ENCODE results near the gene PDK4. TPM values are rescaled to one million over a fixed set of nuclear protein-coding genes. Genes with fewer than 3 reads are reported as not detected.

PDK4 gene
- total and polyA plus RNA-seq, 2 of the 13 experiments (the other 11 are each of a cell fraction or from before 2014, with no cell fraction given), result 0.04 TPM; not detected in 1

- TF ChIP-seq, protein P1, sequence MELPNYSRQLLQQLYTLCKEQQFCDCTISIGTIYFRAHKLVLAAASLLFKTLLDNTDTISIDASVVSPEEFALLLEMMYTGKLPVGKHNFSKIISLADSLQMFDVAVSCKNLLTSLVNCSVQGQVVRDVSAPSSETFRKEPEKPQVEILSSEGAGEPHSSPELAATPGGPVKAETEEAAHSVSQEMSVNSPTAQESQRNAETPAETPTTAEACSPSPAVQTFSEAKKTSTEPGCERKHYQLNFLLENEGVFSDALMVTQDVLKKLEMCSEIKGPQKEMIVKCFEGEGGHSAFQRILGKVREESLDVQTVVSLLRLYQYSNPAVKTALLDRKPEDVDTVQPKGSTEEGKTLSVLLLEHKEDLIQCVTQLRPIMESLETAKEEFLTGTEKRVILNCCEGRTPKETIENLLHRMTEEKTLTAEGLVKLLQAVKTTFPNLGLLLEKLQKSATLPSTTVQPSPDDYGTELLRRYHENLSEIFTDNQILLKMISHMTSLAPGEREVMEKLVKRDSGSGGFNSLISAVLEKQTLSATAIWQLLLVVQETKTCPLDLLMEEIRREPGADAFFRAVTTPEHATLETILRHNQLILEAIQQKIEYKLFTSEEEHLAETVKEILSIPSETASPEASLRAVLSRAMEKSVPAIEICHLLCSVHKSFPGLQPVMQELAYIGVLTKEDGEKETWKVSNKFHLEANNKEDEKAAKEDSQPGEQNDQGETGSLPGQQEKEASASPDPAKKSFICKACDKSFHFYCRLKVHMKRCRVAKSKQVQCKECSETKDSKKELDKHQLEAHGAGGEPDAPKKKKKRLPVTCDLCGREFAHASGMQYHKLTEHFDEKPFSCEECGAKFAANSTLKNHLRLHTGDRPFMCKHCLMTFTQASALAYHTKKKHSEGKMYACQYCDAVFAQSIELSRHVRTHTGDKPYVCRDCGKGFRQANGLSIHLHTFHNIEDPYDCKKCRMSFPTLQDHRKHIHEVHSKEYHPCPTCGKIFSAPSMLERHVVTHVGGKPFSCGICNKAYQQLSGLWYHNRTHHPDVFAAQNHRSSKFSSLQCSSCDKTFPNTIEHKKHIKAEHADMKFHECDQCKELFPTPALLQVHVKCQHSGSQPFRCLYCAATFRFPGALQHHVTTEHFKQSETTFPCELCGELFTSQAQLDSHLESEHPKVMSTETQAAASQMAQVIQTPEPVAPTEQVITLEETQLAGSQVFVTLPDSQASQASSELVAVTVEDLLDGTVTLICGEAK (IDR thresholded peaks at IDR 0.05), result no peak
- TF ChIP-seq, protein P1 (CRISPR knock-in tag; IDR thresholded peaks at IDR 0.05), result no peak
- TF ChIP-seq SNAI1 (CRISPR knock-in tag; IDR thresholded peaks at IDR 0.05; ENCODE audit: borderline replicate concordance) (no peak), HNF1A (IDR thresholded peaks at IDR 0.05; ENCODE audit: low read depth) (peak; percentile 54; the same call in 1 of the 2 replicates), HNF1A (CRISPR knock-in tag; IDR thresholded peaks at IDR 0.05; ENCODE audit: borderline replicate concordance) (peak; percentile 61; the same call in 1 of the 2 replicates), ZNF589 (CRISPR knock-in tag; conservative IDR thresholded peaks at IDR 0.05) (no peak), ZSCAN5A (CRISPR knock-in tag; IDR thresholded peaks at IDR 0.05; ENCODE audit: borderline replicate concordance) (no peak), ZNF280D (CRISPR knock-in tag; IDR thresholded peaks at IDR 0.05) (peak; percentile 34; the same call in 1 of the 2 replicates)
These were observed 5.7 kb downstream of the PDK4 start (continued) for GRCh38 chr7:95590387-95591248.
